HG02885 (cell line): ENCODE results near the gene LRBA.

Source experiments
- ATAC-seq: cut with Tn5 transposase; IDR thresholded peaks from one replicate; pipeline ENCODE4 v1.9.1; 2021; ENCODE audit warnings: mild to moderate bottlenecking; ENCODE audit not compliant: unreplicated experiment, poor library complexity

Gene LRBA

GRCh38 chr4:150264595-150265161 lies 750.4 kb downstream of the LRBA start:
- ATAC-seq = no peak

- no peak for ATAC-seq
These were observed 752.5 kb downstream of the LRBA start for GRCh38 chr4:150262611-150263010.

DNA sequence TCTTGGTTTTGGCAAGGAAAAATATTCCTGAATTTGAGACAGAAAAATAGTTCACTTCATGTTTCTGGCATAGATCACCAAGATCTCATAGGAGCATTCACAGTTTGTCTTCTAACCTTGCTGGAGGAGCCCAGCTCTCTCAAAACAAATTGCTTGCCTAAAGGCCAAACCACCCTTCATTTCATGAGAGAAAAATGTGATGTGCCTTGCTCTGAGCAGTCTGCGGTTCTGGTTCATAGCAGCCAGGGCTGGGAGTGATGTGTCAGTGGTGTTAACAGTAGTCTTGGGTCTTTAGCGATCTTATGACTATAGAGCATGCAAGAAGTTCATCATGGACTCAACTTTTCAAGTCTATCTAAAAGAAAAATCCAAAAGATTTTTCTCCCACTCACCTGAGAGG lies 753.5 kb downstream of the LRBA start:
- no peak for ATAC-seq

GRCh38 chr4:150259861-150260567 lies 755.1 kb downstream of the LRBA start:
- no peak for ATAC-seq

DNA sequence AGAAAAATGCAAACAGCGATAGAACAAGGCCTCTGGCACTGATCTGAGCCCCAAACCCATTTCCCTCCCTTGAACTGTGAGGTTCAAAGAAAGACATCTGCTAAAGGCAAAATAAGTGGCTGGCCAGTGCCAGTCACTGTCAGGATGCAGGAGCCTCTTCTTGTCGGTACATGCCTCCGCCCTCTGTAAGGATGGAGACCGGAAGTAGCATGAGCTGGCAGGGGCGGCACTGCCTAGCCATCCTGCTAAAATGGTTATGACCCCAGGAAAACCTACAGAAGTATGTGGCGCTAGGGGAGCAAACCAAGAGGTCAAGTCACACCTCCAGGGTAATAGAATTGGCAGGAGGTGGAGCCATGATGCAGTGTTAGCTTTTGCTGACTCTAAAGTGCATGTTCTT lies 756.5 kb downstream of the LRBA start:
- ATAC-seq = no peak

DNA sequence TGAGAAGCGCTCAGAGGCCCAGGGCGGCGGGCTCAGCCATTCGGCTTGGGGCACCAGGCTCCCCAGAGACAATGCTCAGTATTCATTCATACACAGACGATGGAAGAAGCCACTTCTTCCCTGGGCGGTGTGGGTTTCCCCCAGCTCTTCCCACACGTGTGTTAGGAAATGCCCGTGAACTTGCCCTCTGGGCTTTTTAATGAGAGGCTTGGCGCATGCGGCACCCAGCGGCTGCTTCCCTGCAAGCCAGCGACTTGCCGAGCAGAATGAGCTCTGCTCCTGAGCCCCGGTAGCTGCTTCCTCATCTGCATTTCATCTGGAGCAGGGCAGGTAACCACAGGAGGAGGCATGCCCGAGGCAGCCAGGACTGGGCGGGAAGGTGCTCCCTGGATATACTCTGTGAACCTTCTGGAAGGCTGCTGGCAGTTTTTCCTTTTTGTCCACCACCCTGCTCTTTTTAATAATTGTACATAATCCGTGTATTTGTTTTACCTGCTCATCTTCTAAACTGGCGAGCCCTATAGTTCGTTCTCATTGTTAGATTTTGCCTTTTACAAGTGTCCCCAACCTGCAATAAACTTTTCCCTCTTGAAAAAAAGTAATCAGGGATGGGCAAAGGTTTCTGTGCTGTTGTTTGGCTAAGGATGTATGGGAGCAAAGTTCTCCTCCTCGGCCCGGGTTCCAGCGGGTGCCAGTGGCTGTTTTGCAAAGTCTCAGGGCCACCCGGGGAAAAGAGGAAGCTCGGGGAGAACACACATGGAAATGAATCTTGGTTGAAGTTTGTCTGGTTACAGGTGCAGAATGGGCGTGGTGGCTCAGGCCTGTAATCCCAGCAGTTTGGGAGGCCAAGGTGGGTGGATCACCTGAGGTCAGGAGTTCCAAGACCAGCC lies 758.0 kb downstream of the LRBA start:
- no peak for ATAC-seq

DNA sequence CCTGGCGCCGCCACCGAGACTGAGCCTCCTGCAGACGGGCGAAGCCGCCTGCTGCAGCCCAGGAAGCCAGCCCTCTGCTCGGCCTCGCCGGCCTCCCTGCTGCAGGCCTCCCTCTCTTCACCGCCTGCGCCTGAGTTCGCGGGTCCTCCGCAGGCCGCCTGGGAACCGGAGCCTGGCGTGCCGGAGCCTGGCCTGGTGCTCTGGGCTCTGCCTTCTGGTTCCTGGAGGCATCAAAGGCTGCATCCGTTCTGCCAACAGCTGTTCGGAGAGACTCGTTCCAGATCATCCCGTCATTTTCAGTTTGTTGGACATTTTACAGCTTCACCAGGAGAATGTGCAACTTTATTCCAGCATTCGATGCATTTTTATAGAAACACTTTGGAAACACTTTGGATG lies 758.9 kb downstream of the LRBA start:
- no peak for ATAC-seq

- ATAC-seq = no peak
These were observed 759.4 kb downstream of the LRBA start for GRCh38 chr4:150255610-150256224.

GRCh38 chr4:150253965-150254630 lies 761.0 kb downstream of the LRBA start:
- no peak for ATAC-seq

GRCh38 chr4:150253416-150253815 lies 761.7 kb downstream of the LRBA start:
- no peak for ATAC-seq

- no peak for ATAC-seq
These were observed 762.3 kb downstream of the LRBA start for GRCh38 chr4:150252741-150253140.

DNA sequence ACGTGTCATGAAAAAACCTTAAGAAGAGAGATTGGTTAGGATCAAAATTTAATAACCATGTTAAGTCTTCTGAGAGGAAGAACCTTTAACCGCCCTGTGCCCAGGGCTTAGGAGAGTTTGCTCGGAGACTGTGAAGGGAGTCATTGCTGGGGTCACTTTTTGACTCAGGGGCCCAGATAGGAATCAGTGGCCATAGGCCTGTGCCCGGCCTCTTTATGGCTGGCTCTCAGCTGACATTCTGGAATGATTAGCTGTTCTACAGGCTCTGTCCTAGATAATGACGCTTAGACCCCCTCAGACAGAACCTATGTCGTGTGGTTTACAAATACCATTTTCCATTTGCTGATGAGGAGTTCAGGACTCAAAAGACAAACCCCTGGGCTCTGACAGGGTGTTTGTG lies 762.8 kb downstream of the LRBA start:
- ATAC-seq = no peak

GRCh38 chr4:150251752-150252190 lies 763.3 kb downstream of the LRBA start:
- no peak for ATAC-seq

- no peak for ATAC-seq
These were observed 764.0 kb downstream of the LRBA start for GRCh38 chr4:150250998-150251651.

DNA sequence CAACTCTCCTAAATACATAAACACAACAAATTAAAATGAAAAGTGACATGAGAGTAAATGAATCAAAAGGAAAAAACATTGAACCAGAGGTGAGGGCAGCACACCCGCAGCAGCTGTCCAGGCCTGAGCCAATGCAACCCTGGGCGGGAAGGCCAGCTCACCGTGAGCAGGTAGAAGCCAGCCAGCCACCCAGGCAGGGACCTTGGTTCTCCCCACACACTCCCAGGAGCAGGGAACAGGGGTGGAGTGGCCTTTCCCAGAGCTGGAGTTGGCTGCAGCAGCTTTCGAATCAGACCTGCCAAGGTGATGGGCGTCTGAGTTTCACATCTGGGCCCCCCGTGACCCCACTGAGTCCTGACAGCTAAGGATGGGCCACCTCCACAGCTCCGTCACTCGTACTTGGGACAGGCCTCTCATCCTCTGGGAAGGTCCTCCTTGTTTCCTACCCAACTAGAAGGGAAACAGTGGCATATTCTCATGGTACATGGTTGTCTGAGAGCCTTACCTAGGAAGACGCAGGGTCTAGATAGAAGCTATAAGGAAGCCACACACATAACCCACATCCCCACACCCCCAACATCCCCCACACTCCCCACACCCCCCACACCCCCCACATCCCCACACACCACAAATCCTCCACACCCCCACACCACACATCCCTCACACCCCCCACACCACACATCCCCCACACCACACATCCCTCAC lies 764.6 kb downstream of the LRBA start:
- no peak for ATAC-seq

DNA sequence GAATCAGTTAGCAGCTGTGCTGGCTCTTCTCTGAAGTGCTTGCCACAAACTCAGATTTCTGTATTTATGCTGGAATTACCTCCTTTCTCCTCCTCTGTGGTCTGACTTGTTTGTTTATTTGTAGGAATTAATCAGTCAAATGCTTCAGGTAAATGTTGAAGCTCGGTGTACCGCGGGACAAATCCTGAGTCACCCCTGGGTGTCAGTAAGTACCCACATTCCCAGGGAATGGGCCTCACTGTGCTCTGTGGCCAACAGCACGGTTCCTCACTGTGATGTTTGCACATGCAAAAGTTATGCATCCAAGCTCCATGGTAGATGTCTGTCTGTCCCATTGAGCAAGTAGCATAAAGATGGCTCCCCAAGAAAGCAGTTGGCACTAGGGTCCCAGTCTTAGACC lies 766.9 kb downstream of the LRBA start:
- ATAC-seq = no peak

- ATAC-seq = no peak
These were observed 767.9 kb downstream of the LRBA start for GRCh38 chr4:150247184-150247583.

- no peak for ATAC-seq
These were observed 770.5 kb downstream of the LRBA start for GRCh38 chr4:150244600-150244999.

- ATAC-seq = no peak
These were observed 771.2 kb downstream of the LRBA start for GRCh38 chr4:150243932-150244331.
